Duodenal mucosa (tissue), 2 donors: Measurements from ENCODE around the gene AKAP6.

ENCODE experiments used
- H3K27ac ChIP-seq: one replicate; pipeline ENCODE4 v1.7.0; 2013; ENCODE audit warnings: low read depth, low read length
- H3K27me3 ChIP-seq, 2 donors: one replicate each; pipeline ENCODE4 v1.7.0; 2013; ENCODE audit warnings: low read length in 2 of 2, control low read depth in 1 of 2; ENCODE audit not compliant: insufficient read depth in 2 of 2, control insufficient read depth in 1 of 2
- H3K36me3 ChIP-seq, 2 donors: one replicate each; pipeline ENCODE4 v1.7.0; 2013; ENCODE audit warnings: low read length in 2 of 2, control low read depth in 1 of 2; ENCODE audit not compliant: insufficient read depth in 2 of 2, control insufficient read depth in 1 of 2
- H3K4me1 ChIP-seq, 2 donors: one replicate each; pipeline ENCODE4 v1.7.0; 2013; ENCODE audit warnings: low read length in 2 of 2, control low read depth in 1 of 2; ENCODE audit not compliant: insufficient read depth in 2 of 2, control insufficient read depth in 1 of 2
- H3K4me3 ChIP-seq, 2 donors: one replicate each; pipeline ENCODE4 v1.7.0; 2013; ENCODE audit warnings: low read length in 2 of 2, low read depth in 1 of 2
- H3K9ac ChIP-seq, 2 donors: one replicate each; pipeline ENCODE4 v1.7.0; 2013; ENCODE audit warnings: low read length in 2 of 2, low read depth in 1 of 2
- H3K9me3 ChIP-seq, 2 donors: one replicate each; pipeline ENCODE4 v1.7.0; 2013; ENCODE audit warnings: low read length in 2 of 2, control low read depth in 1 of 2; ENCODE audit not compliant: control insufficient read depth in 1 of 2

The AKAP6 gene

DNA sequence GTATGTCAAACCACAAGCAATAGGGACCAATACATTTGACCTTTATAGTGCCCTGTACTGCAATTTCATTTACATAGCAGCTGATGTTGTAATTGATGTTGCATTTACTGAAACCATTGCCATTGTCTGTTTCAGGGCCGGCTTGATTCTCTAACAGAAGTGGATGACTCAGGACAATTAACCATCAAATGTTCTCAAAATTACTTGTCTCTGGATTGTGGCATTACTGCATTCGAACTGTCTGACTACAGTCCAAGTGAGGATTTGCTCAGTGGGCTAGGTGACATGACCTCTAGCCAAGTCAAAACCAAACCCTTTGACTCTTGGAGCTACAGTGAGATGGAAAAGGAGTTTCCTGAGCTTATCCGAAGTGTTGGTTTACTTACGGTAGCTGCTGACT lies 216.0 kb downstream of the AKAP6 start:
- no peak overlapping the region for H3K4me3 ChIP-seq
- no peak overlapping the region for H3K9ac ChIP-seq
- H3K9me3 ChIP-seq, result no peaks in the 10 kb centered on the region
- no peaks in the 10 kb centered on the region for H3K27me3 ChIP-seq
- no peak overlapping the region for H3K27ac ChIP-seq
- peaks cover 0 to 8% of the 10 kb centered on the region in 2 donors for H3K4me1 ChIP-seq
- H3K36me3 ChIP-seq, result no peaks in the 10 kb centered on the region

DNA sequence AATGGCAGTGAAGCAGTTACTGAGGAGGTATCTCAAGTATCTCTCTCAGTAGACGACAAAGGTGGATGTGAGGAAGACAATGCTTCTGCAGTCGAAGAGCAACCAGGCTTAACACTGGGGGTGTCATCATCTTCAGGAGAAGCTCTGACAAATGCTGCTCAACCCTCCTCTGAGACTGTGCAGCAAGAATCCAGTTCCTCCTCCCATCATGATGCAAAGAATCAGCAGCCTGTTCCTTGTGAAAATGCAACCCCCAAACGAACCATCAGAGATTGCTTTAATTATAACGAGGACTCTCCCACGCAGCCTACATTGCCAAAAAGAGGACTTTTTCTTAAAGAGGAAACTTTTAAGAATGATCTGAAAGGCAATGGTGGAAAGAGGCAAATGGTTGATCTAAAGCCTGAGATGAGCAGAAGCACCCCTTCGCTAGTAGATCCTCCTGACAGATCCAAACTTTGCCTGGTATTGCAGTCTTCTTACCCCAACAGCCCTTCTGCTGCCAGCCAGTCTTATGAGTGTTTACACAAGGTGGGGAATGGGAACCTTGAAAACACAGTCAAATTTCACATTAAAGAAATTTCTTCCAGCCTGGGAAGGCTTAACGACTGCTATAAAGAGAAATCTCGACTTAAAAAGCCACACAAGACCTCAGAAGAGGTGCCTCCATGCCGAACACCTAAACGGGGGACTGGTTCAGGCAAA lies 216.6 kb downstream of the AKAP6 start:
- no peak overlapping the region for H3K9ac ChIP-seq
- no peak overlapping the region for H3K4me3 ChIP-seq
- no peaks in the 10 kb centered on the region for H3K9me3 ChIP-seq
- H3K27me3 ChIP-seq, result no peaks in the 10 kb centered on the region
- H3K4me1 ChIP-seq, result peaks cover 0 to 8% of the 10 kb centered on the region in 2 donors
- H3K36me3 ChIP-seq, result no peaks in the 10 kb centered on the region
- no peak overlapping the region for H3K27ac ChIP-seq

DNA sequence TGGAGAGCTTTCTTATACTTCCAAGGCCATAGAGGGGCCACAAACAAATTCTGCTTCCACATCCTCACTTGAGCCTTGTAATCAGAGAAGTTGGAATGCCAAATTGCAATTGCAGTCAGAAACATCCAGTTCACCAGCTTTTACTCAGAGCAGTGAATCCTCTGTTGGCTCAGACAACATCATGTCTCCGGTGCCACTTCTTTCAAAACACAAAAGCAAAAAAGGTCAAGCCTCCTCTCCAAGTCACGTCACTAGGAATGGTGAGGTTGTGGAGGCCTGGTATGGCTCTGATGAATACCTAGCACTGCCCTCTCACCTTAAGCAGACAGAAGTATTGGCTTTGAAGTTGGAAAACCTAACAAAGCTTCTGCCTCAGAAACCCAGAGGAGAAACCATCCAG lies 217.1 kb downstream of the AKAP6 start:
- H3K27ac ChIP-seq, result no peak overlapping the region
- H3K9me3 ChIP-seq, result no peaks in the 10 kb centered on the region
- H3K4me1 ChIP-seq, result peaks cover 0 to 8% of the 10 kb centered on the region in 2 donors
- H3K27me3 ChIP-seq, result no peaks in the 10 kb centered on the region
- no peaks in the 10 kb centered on the region for H3K36me3 ChIP-seq
- H3K4me3 ChIP-seq, result no peak overlapping the region
- H3K9ac ChIP-seq, result no peak overlapping the region

DNA sequence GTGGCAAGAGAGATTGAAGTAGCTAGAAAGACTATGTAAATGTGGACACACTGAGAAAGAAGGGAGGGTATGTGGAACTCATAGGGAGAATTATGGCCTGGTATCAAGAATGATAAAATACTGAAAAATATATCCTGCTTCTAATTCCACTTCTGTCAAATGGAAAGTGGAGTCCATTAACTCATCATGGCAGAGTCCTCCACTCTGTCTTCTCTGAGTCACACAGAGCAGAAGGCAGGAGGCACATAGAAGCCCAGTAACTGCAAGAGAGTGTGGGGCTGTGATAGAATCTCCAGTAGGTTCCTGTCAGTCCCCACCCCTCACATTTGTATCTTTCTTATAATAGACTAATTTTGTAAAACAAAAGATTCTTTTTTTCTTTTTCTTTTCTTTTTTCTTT lies 223.7 kb downstream of the AKAP6 start:
- Histone ChIP-seq H3K4me1 (no peaks in the 10 kb centered on the region), H3K27me3 (no peaks in the 10 kb centered on the region), H3K4me3 (no peak overlapping the region), H3K9ac (no peak overlapping the region), H3K9me3 (no peaks in the 10 kb centered on the region), H3K36me3 (no peaks in the 10 kb centered on the region), H3K27ac (no peak overlapping the region)

DNA sequence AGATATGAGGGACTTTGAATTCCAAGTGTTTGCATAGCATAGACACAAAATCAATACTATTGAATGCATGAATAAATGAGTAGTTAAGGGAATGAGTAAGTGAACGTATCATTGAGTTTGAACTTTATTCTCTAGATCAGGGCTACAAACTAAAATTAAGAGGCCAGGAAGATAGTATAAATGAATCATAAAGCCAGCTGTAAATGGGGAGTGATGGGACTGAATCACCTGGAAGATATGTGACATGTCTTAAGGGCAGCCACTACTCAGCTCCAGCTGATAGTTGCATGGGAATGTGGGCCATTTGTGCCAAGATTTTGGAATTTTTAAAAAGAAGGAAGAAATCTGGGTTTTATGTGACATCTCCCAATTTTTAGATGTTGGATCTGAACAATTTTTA lies 229.9 kb downstream of the AKAP6 start:
- no peak overlapping the region for H3K27ac ChIP-seq
- no peaks in the 10 kb centered on the region for H3K9me3 ChIP-seq
- peaks cover 0 to 19% of the 10 kb centered on the region in 2 donors for H3K4me1 ChIP-seq
- H3K36me3 ChIP-seq, result no peaks in the 10 kb centered on the region
- no peak overlapping the region for H3K9ac ChIP-seq
- H3K4me3 ChIP-seq, result no peak overlapping the region
- no peaks in the 10 kb centered on the region for H3K27me3 ChIP-seq

DNA sequence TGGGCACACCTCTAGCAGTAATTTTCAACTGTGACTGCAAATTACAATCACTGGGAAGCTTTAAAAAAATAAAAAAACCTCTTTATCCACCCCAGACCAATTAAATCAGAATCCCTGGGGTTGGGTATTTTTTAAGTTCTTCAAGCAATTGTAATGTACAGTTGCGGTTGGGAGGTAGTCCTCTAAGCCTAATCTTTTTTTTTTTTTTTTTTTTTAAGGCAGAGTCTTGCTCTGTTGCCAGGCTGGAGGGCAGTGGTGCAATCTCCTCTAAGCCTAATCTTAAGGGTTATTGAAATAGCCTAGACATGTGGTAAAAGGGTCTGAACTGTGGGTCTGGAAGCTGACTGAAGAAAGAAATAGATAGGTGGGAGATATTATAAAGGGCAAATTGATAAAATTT lies 230.5 kb downstream of the AKAP6 start:
- H3K27ac ChIP-seq, result no peak overlapping the region
- peaks cover 0 to 23% of the 10 kb centered on the region in 2 donors for H3K4me1 ChIP-seq
- H3K27me3 ChIP-seq, result no peaks in the 10 kb centered on the region
- no peaks in the 10 kb centered on the region for H3K9me3 ChIP-seq
- H3K9ac ChIP-seq, result no peak overlapping the region
- no peak overlapping the region for H3K4me3 ChIP-seq
- no peaks in the 10 kb centered on the region for H3K36me3 ChIP-seq

DNA sequence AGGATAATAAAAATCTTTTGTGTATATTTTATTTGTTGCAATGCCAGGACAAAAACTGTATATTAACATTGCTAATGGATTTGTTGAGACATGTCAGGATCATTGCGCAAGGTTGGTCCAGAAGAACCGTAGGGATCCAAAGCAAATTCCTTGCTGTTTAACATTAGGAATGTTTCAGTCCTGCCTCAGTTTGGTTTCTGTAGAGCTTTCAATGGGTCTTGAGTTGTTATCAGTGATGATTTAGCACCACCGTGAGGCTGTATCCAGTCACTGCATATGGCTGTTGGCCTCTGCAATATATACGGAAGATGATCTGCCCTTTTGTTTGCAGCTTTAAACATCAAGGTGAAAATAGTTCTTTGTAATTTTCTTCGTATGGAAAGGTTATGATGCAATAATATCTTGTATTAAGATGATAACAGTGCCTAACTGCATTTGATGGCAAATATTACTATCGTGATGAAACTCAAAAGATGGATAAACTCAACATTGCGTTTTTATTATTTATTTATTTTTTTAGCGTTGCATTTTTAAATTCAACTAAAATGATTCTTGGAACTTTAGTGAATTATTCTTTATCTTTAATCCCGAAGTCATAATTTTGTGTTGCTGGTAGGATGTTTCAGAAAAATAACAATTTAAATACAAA lies 231.2 kb downstream of the AKAP6 start:
- H3K9me3 ChIP-seq, result no peaks in the 10 kb centered on the region
- H3K27me3 ChIP-seq, result no peaks in the 10 kb centered on the region
- H3K9ac ChIP-seq, result no peak overlapping the region
- H3K36me3 ChIP-seq, result no peaks in the 10 kb centered on the region
- H3K4me1 ChIP-seq, result peaks cover 0 to 31% of the 10 kb centered on the region in 2 donors
- H3K4me3 ChIP-seq, result no peak overlapping the region
- H3K27ac ChIP-seq, result no peak overlapping the region

DNA sequence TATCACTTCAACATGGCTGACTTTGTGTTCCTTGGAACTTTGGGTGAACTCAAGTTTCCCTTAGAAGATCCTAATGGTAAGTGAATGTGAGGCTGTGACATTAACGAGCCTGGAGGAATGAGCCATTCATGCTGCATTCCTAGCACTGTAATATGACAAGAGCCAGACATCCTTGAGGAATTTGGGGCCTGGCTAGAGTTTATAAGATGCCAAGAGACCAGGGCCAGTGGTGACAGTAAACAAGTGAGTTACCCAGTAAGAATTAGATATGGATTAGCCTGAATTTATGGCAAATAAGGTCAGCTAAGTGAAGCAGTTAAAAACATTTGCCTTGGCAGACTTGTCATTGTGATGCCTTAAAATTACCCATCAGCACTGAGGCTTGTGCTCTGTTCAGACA lies 232.4 kb downstream of the AKAP6 start:
- peaks cover 0 to 35% of the 10 kb centered on the region in 2 donors for H3K4me1 ChIP-seq
- H3K36me3 ChIP-seq, result no peaks in the 10 kb centered on the region
- no peak overlapping the region for H3K27ac ChIP-seq
- no peak overlapping the region for H3K4me3 ChIP-seq
- no peaks in the 10 kb centered on the region for H3K27me3 ChIP-seq
- H3K9ac ChIP-seq, result no peak overlapping the region
- no peaks in the 10 kb centered on the region for H3K9me3 ChIP-seq

DNA sequence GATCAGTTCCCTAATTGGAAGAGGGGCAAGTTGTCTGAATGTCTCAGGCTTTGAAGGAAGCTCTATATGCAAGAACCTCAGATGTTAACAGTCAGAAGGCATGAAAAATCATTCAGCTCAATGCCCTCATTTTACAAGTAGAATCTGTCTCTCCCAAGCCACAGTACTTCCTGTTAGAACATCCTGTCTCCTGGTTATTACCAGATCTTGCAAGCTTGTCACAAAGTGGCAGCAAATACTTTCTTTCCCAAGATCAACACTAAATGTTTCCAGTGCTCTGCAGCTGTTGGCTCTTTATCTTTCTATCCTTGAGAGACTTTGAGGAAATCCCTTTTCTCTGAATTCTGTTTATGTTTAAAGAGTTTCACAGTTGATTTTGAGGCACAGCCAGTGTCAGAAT lies 235.5 kb downstream of the AKAP6 start:
- Histone ChIP-seq H3K4me1 (peaks cover 0 to 22% of the 10 kb centered on the region in 2 donors), H3K9me3 (no peaks in the 10 kb centered on the region), H3K9ac (no peak overlapping the region), H3K27me3 (no peaks in the 10 kb centered on the region), H3K36me3 (no peaks in the 10 kb centered on the region), H3K27ac (no peak overlapping the region), H3K4me3 (no peak overlapping the region)

DNA sequence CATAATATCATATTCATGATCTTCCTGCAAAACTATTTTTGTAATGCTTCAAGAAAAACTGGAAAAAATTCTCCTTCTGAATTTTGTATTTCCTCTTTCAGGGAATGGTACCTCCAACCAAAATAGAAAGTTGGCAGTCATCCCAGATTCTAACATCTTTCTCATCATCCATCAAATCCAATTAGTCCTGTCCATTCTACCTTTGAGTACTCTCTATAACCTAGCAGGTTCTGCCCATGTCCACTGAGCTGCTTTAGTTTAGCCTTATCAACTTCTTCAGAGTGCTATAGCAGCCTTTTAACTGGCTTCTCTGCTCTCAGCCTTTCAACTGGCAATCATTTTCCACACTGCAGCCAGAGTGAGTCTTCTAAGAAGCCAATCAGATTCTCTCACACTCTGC lies 236.2 kb downstream of the AKAP6 start:
- H3K36me3 ChIP-seq, result no peaks in the 10 kb centered on the region
- H3K27ac ChIP-seq, result no peak overlapping the region
- no peak overlapping the region for H3K4me3 ChIP-seq
- H3K9ac ChIP-seq, result no peak overlapping the region
- no peaks in the 10 kb centered on the region for H3K9me3 ChIP-seq
- peaks cover 0 to 16% of the 10 kb centered on the region in 2 donors for H3K4me1 ChIP-seq
- no peaks in the 10 kb centered on the region for H3K27me3 ChIP-seq
